DMS53 treated with DMSO at 0.1 percent for 48 hours (cell line): ENCODE results near the gene COMMD3.
"Not testable (repeated sequence)": the region's sequence is repeated elsewhere in the genome, so short reads cannot be mapped to it uniquely, and the experiment has no call there.

Experiments used
- DNase-seq: peaks from one replicate; lab custom pipeline; 2025; ENCODE audit not compliant: unreplicated experiment; lab: John Stamatoyannopoulos, UW

COMMD3 gene

GRCh38 chr10:22316286-22317075 lies at the start of gene COMMD3:
TSS of gene COMMD3 (plus strand) at chr10:22316388. CDS start at chr10:22316418, 30 bp downstream.
- DNase-seq = peak; percentile 92

- DNase-seq = no peak
These were observed 47.7 kb upstream of the COMMD3 start for GRCh38 chr10:22268503-22268902.

- no peak for DNase-seq
These were observed 44.4 kb upstream of the COMMD3 start for GRCh38 chr10:22271786-22272185.

GRCh38 chr10:22278441-22278782 lies 37.8 kb upstream of the COMMD3 start:
- peak; percentile 49 for DNase-seq

- no peak for DNase-seq
These were observed 36.1 kb upstream of the COMMD3 start for GRCh38 chr10:22280078-22280477.

GRCh38 chr10:22285130-22285529 lies 31.1 kb upstream of the COMMD3 start:
- no peak for DNase-seq

- DNase-seq = no peak
These were observed 22.3 kb upstream of the COMMD3 start for GRCh38 chr10:22293747-22294404.

- peak; percentile 18 for DNase-seq
These were observed 21.5 kb upstream of the COMMD3 start for GRCh38 chr10:22294694-22295093.

- no peak for DNase-seq
These were observed 15.0 kb upstream of the COMMD3 start for GRCh38 chr10:22301193-22301592.

- DNase-seq = no peak
These were observed 12.7 kb upstream of the COMMD3 start for GRCh38 chr10:22303461-22303860.

- DNase-seq = no peak
These were observed 10.5 kb upstream of the COMMD3 start for GRCh38 chr10:22305721-22306120.

GRCh38 chr10:22308390-22308789 lies 7.8 kb upstream of the COMMD3 start:
- DNase-seq = peak; percentile 71

- DNase-seq = no peak
These were observed 6.8 kb upstream of the COMMD3 start for GRCh38 chr10:22309180-22310000.

GRCh38 chr10:22310012-22310411 lies 6.2 kb upstream of the COMMD3 start:
- not testable (repeated sequence) for DNase-seq

- no peak for DNase-seq
These were observed 5.3 kb upstream of the COMMD3 start for GRCh38 chr10:22310928-22311327.

GRCh38 chr10:22314852-22315251 lies 1.3 kb upstream of the COMMD3 start:
- no peak for DNase-seq

- peak; percentile 52 for DNase-seq
These were observed 518 bp upstream of the COMMD3 start for GRCh38 chr10:22315455-22316285.

GRCh38 chr10:22317076-22317370 lies 835 bp downstream of the COMMD3 start:
- DNase-seq = no peak

- DNase-seq = no peak
These were observed 1.8 kb downstream of the COMMD3 start for GRCh38 chr10:22317771-22318565.

- no peak for DNase-seq
These were observed 2.6 kb downstream of the COMMD3 start for GRCh38 chr10:22318772-22319171.
